Mesenchymal stem cell (in vitro differentiated cells and primary cell): ENCODE measurements around the gene PRIM2.
"Not testable (repeated sequence)": the region's sequence is repeated elsewhere in the genome, so short reads cannot be mapped to it uniquely, and the experiment has no call there.

Source experiments
- DNase-seq: peaks from one replicate; pipeline ENCODE4 v3.0.0-alpha.2; 2013
- H2AFZ ChIP-seq: one replicate; pipeline ENCODE4 v1.6.1; 2013; ENCODE audit warnings: low read depth, mild to moderate bottlenecking, control low read depth, inconsistent platforms, low read length, moderate library complexity
- H2AK5ac ChIP-seq: 2 replicates; pipeline ENCODE4 v1.6.1; 2013; ENCODE audit warnings: low read length, moderate library complexity, mild to moderate bottlenecking, inconsistent platforms; ENCODE audit not compliant: severe bottlenecking
- H2BK120ac ChIP-seq: one replicate; pipeline ENCODE4 v1.6.1; 2013; ENCODE audit warnings: low read depth, mild to moderate bottlenecking, inconsistent platforms, low read length, moderate library complexity
- H2BK12ac ChIP-seq, 2 experiments: one replicate each; pipeline ENCODE4 v1.6.1; 2013; ENCODE audit warnings: inconsistent platforms in 2 of 2, low read length in 2 of 2, mild to moderate bottlenecking in 2 of 2, moderate library complexity in 2 of 2, control low read depth in 1 of 2
- H2BK15ac ChIP-seq: one replicate; pipeline ENCODE4 v1.6.1; 2013; ENCODE audit warnings: mild to moderate bottlenecking, low read depth, inconsistent platforms; ENCODE audit not compliant: poor library complexity, severe bottlenecking
- H2BK5ac ChIP-seq: 2 replicates; pipeline ENCODE4 v1.6.1; 2013; ENCODE audit warnings: low read depth, mild to moderate bottlenecking, low read length, control low read depth, inconsistent platforms; ENCODE audit not compliant: poor library complexity, severe bottlenecking
- H3K14ac ChIP-seq, 2 experiments: one replicate each; pipeline ENCODE4 v1.6.1; 2013; ENCODE audit warnings: inconsistent platforms in 2 of 2, low read length in 2 of 2, control low read depth in 1 of 2, mild to moderate bottlenecking in 1 of 2, moderate library complexity in 1 of 2
- H3K18ac ChIP-seq, 2 experiments: one replicate each; pipeline ENCODE4 v1.6.1; 2013; ENCODE audit warnings: inconsistent platforms in 2 of 2, low read length in 2 of 2, control low read depth in 1 of 2, low read depth in 1 of 2, mild to moderate bottlenecking in 1 of 2
- H3K23ac ChIP-seq, 2 experiments: one replicate each; pipeline ENCODE4 v1.6.1; 2013; ENCODE audit warnings: inconsistent platforms in 2 of 2, low read length in 2 of 2, mild to moderate bottlenecking in 2 of 2, moderate library complexity in 2 of 2, control low read depth in 1 of 2
- H3K27ac ChIP-seq: 2 replicates; pipeline ENCODE4 v1.5.1; 2013; ENCODE audit warnings: mild to moderate bottlenecking, moderate library complexity, low read length, control low read depth, inconsistent platforms; ENCODE audit not compliant: poor library complexity, severe bottlenecking
- H3K27me3 ChIP-seq, 2 experiments: 2 replicates each; pipeline versions ENCODE4 v1.6.1 to v1.7.0; 2013; ENCODE audit warnings: low read length in 2 of 2, mild to moderate bottlenecking in 2 of 2, moderate library complexity in 2 of 2, control low read depth in 1 of 2, inconsistent platforms in 1 of 2; ENCODE audit not compliant: control insufficient read depth in 1 of 2, insufficient read depth in 1 of 2
- H3K36me3 ChIP-seq, 2 experiments: 2 replicates each; pipeline versions ENCODE4 v1.6.1 to v1.7.0; 2013; ENCODE audit warnings: low read length in 2 of 2, control low read depth in 1 of 2, inconsistent platforms in 1 of 2, low read depth in 1 of 2, mild to moderate bottlenecking in 1 of 2; ENCODE audit not compliant: insufficient read depth in 2 of 2, control insufficient read depth in 1 of 2
- H3K4ac ChIP-seq, 2 experiments: one replicate each; pipeline ENCODE4 v1.6.1; 2013; ENCODE audit warnings: inconsistent platforms in 2 of 2, low read length in 2 of 2, mild to moderate bottlenecking in 2 of 2, moderate library complexity in 2 of 2, control low read depth in 1 of 2, low read depth in 1 of 2
- H3K4me1 ChIP-seq: 2 replicates; pipeline ENCODE4 v1.6.1; 2013; ENCODE audit warnings: low read depth, low read length, control low read depth; ENCODE audit not compliant: control insufficient read depth, insufficient read depth
- H3K4me2 ChIP-seq: 2 replicates; pipeline ENCODE4 v1.6.1; 2013; ENCODE audit warnings: low read length, mild to moderate bottlenecking, inconsistent platforms; ENCODE audit not compliant: poor library complexity, severe bottlenecking
- H3K4me3 ChIP-seq, 2 experiments: 2 replicates each; pipeline versions ENCODE4 v1.5.1 to v1.7.0; 2013; ENCODE audit warnings: low read length in 2 of 2, mild to moderate bottlenecking in 2 of 2, control low read depth in 1 of 2, low read depth in 1 of 2; ENCODE audit not compliant: insufficient read depth in 1 of 2
- H3K79me1 ChIP-seq: replicated peaks from 2 replicates; pipeline ENCODE4 v1.6.1; 2013; ENCODE audit warnings: mild to moderate bottlenecking, control low read depth, low read length, inconsistent platforms; ENCODE audit not compliant: poor library complexity, severe bottlenecking
- H3K9ac ChIP-seq: 2 replicates; pipeline ENCODE4 v1.7.0; 2013; ENCODE audit warnings: mild to moderate bottlenecking, low read length, moderate library complexity
- H3K9me3 ChIP-seq: 2 replicates; pipeline ENCODE4 v1.7.0; 2013; ENCODE audit warnings: mild to moderate bottlenecking, low read length; ENCODE audit not compliant: control insufficient read depth
- H4K8ac ChIP-seq: one replicate; pipeline ENCODE4 v1.6.1; 2013; ENCODE audit warnings: inconsistent platforms, mild to moderate bottlenecking, low read length, moderate library complexity
- H4K91ac ChIP-seq: one replicate; pipeline ENCODE4 v1.6.1; 2013; ENCODE audit warnings: mild to moderate bottlenecking, low read length, inconsistent platforms
- WGBS: methylation state at CpG from one replicate; pipeline ENCODE4 v1.1.7; 2013; ENCODE audit warnings: mixed read lengths; 5-methylcytosine and 5-hydroxymethylcytosine counted together

PRIM2 gene

GRCh38 chr6:57481121-57481520 lies 163.7 kb downstream of the PRIM2 start:
- not testable (repeated sequence) for H3K27ac ChIP-seq, H2BK120ac ChIP-seq, H4K91ac ChIP-seq, H3K4me1 ChIP-seq, H3K4ac ChIP-seq, H2AFZ ChIP-seq, H3K18ac ChIP-seq, H3K79me1 ChIP-seq, H3K9me3 ChIP-seq, H3K23ac ChIP-seq, H3K36me3 ChIP-seq, H2BK15ac ChIP-seq, H2BK12ac ChIP-seq, H2AK5ac ChIP-seq, H4K8ac ChIP-seq, H3K14ac ChIP-seq, H3K4me2 ChIP-seq, H3K9ac ChIP-seq, H2BK5ac ChIP-seq, H3K27me3 ChIP-seq, H3K4me3 ChIP-seq, DNase-seq
- 100% methylated on average over 1 of the region's 1 CpG for WGBS

GRCh38 chr6:57482471-57482870 lies 165.0 kb downstream of the PRIM2 start:
- DNase-seq, H3K36me3 ChIP-seq, H3K4me3 ChIP-seq, H3K9ac ChIP-seq, H3K14ac ChIP-seq, H4K91ac ChIP-seq, H3K23ac ChIP-seq, H3K27ac ChIP-seq, H3K4ac ChIP-seq, H2BK120ac ChIP-seq, H2BK12ac ChIP-seq, H4K8ac ChIP-seq, H3K4me1 ChIP-seq, H3K79me1 ChIP-seq, H3K27me3 ChIP-seq, H2BK5ac ChIP-seq, H2BK15ac ChIP-seq, H3K4me2 ChIP-seq, H3K18ac ChIP-seq, H2AFZ ChIP-seq, H2AK5ac ChIP-seq, H3K9me3 ChIP-seq: not testable (repeated sequence)
- 96% methylated on average over 4 of the region's 4 CpGs for WGBS

- H3K9me3 ChIP-seq, H3K36me3 ChIP-seq, H4K91ac ChIP-seq, H3K79me1 ChIP-seq, H3K27ac ChIP-seq, H3K18ac ChIP-seq, H3K4ac ChIP-seq, H3K4me3 ChIP-seq, H3K27me3 ChIP-seq, H3K4me1 ChIP-seq, H3K9ac ChIP-seq, H3K4me2 ChIP-seq, H3K23ac ChIP-seq, H2BK5ac ChIP-seq, H3K14ac ChIP-seq, H2BK15ac ChIP-seq, H2AK5ac ChIP-seq, H2BK12ac ChIP-seq, H2BK120ac ChIP-seq, H4K8ac ChIP-seq, H2AFZ ChIP-seq, DNase-seq: not testable (repeated sequence)
- 82% methylated on average over 4 of the region's 4 CpGs for WGBS
Measured at GRCh38 chr6:57486494-57487081, 169.2 kb downstream of the PRIM2 start.

GRCh38 chr6:57488551-57488950 lies 171.1 kb downstream of the PRIM2 start:
- not testable (repeated sequence) for H3K4ac ChIP-seq, H3K36me3 ChIP-seq

More at GRCh38 chr6:57488551-57488950, 171.1 kb downstream of the PRIM2 start:
- not testable (repeated sequence) for H3K9ac ChIP-seq, DNase-seq, H3K4me3 ChIP-seq, H2AFZ ChIP-seq, H2BK120ac ChIP-seq, H3K23ac ChIP-seq, H2BK5ac ChIP-seq, H2AK5ac ChIP-seq, H2BK12ac ChIP-seq, H3K4me1 ChIP-seq, H3K27me3 ChIP-seq, H3K9me3 ChIP-seq, H3K4me2 ChIP-seq, H3K27ac ChIP-seq, H4K91ac ChIP-seq, H3K18ac ChIP-seq, H4K8ac ChIP-seq, H2BK15ac ChIP-seq, H3K79me1 ChIP-seq
- 77% methylated on average over 3 of the region's 3 CpGs for WGBS
- H3K14ac ChIP-seq: peak overlapping the region in 1 of 2 experiments; percentile 81
